Astrocyte (in vitro differentiated cells and primary cell): ENCODE measurements around the gene CCDC92B. TPM values are rescaled to one million over a fixed set of nuclear protein-coding genes. Genes with fewer than 3 reads are reported as not detected.

Experiments
- DNase-seq: peaks from one replicate; pipeline ENCODE4 v3.0.0-alpha.2; 2010; ENCODE audit warnings: low read depth
- FAIRE-seq: peaks from 2 replicates; lab custom pipeline; 2011; peaks lifted over from hg19 to GRCh38; lab: Jason Lieb, UNC
- H2AFZ ChIP-seq: 2 replicates; pipeline ENCODE4 v1.6.0; 2012; ENCODE audit warnings: low read depth, low read length, inconsistent platforms
- H3K27ac ChIP-seq: 2 replicates; pipeline ENCODE4 v1.5.1; 2011; ENCODE audit warnings: low read depth, low read length, inconsistent platforms
- H3K27me3 ChIP-seq: 2 replicates; pipeline ENCODE4 v1.6.0; 2011; ENCODE audit warnings: low read length, inconsistent platforms; ENCODE audit not compliant: insufficient read depth
- H3K36me3 ChIP-seq: 2 replicates; pipeline ENCODE4 v1.5.1; 2011; ENCODE audit warnings: low read length, inconsistent platforms; ENCODE audit not compliant: insufficient read depth
- H3K4me1 ChIP-seq: 2 replicates; pipeline ENCODE4 v1.5.1; 2011; ENCODE audit warnings: low read length, inconsistent platforms; ENCODE audit not compliant: insufficient read depth
- H3K4me2 ChIP-seq: 2 replicates; pipeline ENCODE4 v1.6.0; 2012; ENCODE audit warnings: low read length, inconsistent platforms
- H3K4me3 ChIP-seq: 2 replicates; pipeline ENCODE4 v1.5.1; 2011; ENCODE audit warnings: low read depth, mild to moderate bottlenecking, low read length, inconsistent platforms; ENCODE audit not compliant: insufficient read depth
- H3K79me2 ChIP-seq: 2 replicates; pipeline ENCODE4 v1.6.0; 2012; ENCODE audit warnings: mild to moderate bottlenecking, low read length, inconsistent platforms; ENCODE audit not compliant: insufficient read depth
- H3K9ac ChIP-seq: 2 replicates; pipeline ENCODE4 v1.6.0; 2012; ENCODE audit warnings: mild to moderate bottlenecking, low read length, inconsistent platforms
- H3K9me3 ChIP-seq: 2 replicates; pipeline ENCODE4 v1.5.1; 2012; ENCODE audit warnings: low read depth, mild to moderate bottlenecking, low read length, inconsistent platforms; ENCODE audit not compliant: insufficient read depth
- H4K20me1 ChIP-seq: 2 replicates; pipeline ENCODE4 v1.6.0; 2012; ENCODE audit warnings: low read length, inconsistent platforms; ENCODE audit not compliant: insufficient read depth
- H3K27ac Mint-ChIP-seq: one replicate; pipeline ENCODE4 v1.8.0; 2021; ENCODE audit warnings: mild to moderate bottlenecking, mixed read lengths; ENCODE audit not compliant: unreplicated experiment
- H3K27me3 Mint-ChIP-seq: one replicate; pipeline ENCODE4 v1.8.0; 2021; ENCODE audit warnings: low read depth, mixed read lengths; ENCODE audit not compliant: unreplicated experiment
- H3K36me3 Mint-ChIP-seq: one replicate; pipeline ENCODE4 v1.8.0; 2021; ENCODE audit warnings: low read depth, mixed read lengths; ENCODE audit not compliant: unreplicated experiment
- H3K4me1 Mint-ChIP-seq: one replicate; pipeline ENCODE4 v1.8.0; 2021; ENCODE audit warnings: low read depth, mixed read lengths; ENCODE audit not compliant: unreplicated experiment
- H3K4me3 Mint-ChIP-seq: one replicate; pipeline ENCODE4 v1.8.0; 2021; ENCODE audit warnings: mild to moderate bottlenecking, moderate library complexity, mixed read lengths; ENCODE audit not compliant: unreplicated experiment
- H3K9me3 Mint-ChIP-seq: one replicate; pipeline ENCODE4 v1.8.0; 2021; ENCODE audit warnings: mild to moderate bottlenecking, mixed read lengths; ENCODE audit not compliant: unreplicated experiment
- EZH2 ChIP-seq: IDR thresholded peaks from 2 replicates; pipeline ENCODE4 v1.6.1; 2012; ENCODE audit warnings: mild to moderate bottlenecking, low read length, inconsistent platforms; ENCODE audit not compliant: insufficient read depth
- total RNA-seq: library from RNA; stranded (reverse); gene quantifications from 2 replicates; pipeline ENCODE4 v1.2.1, GENCODE V29; 2021
- TF ChIP-seq, protein P1 (sequence below): IDR thresholded peaks from 2 replicates; pipeline ENCODE4 v1.5.1; 2011; ENCODE audit warnings: low read depth, mild to moderate bottlenecking, inconsistent platforms, low read length, moderate library complexity; ENCODE audit not compliant: insufficient read depth

Gene CCDC92B
- total RNA-seq, 1 donor from 2014 or later = 0.36 TPM

DNA sequence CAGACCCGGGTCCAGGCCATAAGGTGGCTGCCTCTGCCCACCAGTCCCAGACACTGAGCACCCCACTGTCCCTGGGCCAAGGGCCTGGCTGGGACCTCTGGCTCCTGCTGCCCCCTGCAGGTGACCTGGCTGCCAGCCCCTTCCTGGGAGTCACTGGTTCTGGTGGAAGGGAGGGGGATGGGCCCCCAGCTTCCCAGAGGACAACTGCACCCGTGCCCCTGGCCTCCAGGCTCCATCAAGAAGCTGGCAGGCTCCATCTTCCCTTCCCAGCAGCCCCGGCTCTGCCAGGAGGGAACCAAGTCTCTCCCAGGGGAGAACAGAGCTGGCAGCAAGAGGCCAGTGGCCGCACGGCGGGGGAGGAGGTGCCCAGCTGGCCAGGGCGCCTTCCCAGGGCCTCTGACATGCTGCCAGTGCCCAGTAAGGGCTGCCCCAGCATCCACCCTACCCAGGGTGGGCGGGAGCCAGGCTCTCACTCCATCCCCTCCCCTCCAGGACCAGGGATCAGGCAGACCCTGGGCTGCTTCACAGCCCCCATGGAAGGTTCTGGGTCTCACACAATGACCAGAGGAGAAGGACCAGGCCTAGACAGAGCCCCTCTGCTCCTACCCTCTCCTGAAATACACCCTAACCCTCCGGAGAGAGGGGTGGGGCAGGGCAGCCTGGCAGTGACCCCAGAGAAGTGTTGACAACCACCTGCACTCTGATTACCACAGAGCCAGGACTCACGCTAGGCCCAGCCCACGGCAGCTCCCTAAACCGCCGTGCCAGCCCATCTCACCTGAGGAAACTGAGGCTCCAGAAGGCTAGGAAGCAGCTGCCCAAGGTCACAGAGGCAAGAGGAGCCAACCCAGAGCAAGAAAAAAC lies 41.5 kb downstream of the CCDC92B start:
- H3K4me2 ChIP-seq = no peak overlapping the region
- H3K27ac ChIP-seq = no peak overlapping the region
- Mint-ChIP-seq H3K27ac (no peak overlapping the region), H3K4me3 (peak overlapping the region; percentile 14), H3K9me3 (no peaks in the 10 kb centered on the region), H3K4me1 (peaks cover 25% of the 10 kb centered on the region), H3K36me3 (peaks cover 5% of the 10 kb centered on the region), H3K27me3 (no peaks in the 10 kb centered on the region)
- H2AFZ ChIP-seq = no peak overlapping the region
- H4K20me1 ChIP-seq = peaks cover 76% of the 10 kb centered on the region
- TF ChIP-seq, protein P1, sequence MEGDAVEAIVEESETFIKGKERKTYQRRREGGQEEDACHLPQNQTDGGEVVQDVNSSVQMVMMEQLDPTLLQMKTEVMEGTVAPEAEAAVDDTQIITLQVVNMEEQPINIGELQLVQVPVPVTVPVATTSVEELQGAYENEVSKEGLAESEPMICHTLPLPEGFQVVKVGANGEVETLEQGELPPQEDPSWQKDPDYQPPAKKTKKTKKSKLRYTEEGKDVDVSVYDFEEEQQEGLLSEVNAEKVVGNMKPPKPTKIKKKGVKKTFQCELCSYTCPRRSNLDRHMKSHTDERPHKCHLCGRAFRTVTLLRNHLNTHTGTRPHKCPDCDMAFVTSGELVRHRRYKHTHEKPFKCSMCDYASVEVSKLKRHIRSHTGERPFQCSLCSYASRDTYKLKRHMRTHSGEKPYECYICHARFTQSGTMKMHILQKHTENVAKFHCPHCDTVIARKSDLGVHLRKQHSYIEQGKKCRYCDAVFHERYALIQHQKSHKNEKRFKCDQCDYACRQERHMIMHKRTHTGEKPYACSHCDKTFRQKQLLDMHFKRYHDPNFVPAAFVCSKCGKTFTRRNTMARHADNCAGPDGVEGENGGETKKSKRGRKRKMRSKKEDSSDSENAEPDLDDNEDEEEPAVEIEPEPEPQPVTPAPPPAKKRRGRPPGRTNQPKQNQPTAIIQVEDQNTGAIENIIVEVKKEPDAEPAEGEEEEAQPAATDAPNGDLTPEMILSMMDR = no peak
- no peak for TF ChIP-seq EZH2
- H3K9me3 ChIP-seq = no peaks in the 10 kb centered on the region
- no peaks in the 10 kb centered on the region for H3K36me3 ChIP-seq
- no peak for FAIRE-seq
- no peak overlapping the region for H3K9ac ChIP-seq
- no peaks in the 10 kb centered on the region for H3K27me3 ChIP-seq
- H3K4me3 ChIP-seq = no peak overlapping the region
- H3K4me1 ChIP-seq = peaks cover 32% of the 10 kb centered on the region
- no peak for DNase-seq
- H3K79me2 ChIP-seq = peaks cover 82% of the 10 kb centered on the region

DNA sequence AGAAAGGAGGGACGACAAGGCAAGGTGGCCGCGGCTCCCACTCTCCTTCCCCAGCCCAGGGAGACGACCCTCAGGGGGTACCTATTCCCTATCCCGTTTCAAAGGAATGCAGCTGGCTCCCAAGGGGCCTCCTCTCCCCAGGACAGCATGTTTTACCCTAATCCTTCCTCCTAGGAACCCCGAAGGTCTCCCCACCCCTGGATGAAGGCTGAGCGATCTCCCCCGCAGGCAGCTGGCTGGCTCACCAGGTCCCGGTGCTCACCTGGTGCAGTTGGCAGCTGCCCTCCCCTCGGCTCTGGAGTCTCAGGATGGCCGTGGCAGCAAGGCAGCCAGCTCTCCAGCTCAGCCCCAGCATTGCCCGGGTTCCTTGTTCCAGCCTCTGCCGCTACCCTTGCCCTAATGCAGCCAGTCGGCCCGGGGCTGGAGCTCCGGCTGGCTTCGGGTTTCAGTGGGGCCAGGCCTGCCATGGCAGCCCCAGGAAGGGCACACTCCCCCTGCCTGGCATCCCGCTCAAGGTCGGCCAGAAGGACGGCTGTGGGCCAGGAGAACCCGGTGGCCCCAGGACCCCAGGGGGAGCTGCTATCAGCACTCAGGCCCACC lies 42.4 kb downstream of the CCDC92B start:
- DNase-seq (no peak), FAIRE-seq (no peak)
- Histone ChIP-seq H3K4me1 (peaks cover 26% of the 10 kb centered on the region), H3K27me3 (no peaks in the 10 kb centered on the region), H3K9me3 (no peaks in the 10 kb centered on the region), H4K20me1 (peaks cover 81% of the 10 kb centered on the region), H3K4me3 (no peak overlapping the region), H3K27ac (no peak overlapping the region), H3K36me3 (peaks cover 5% of the 10 kb centered on the region), H3K79me2 (peaks cover 82% of the 10 kb centered on the region), H3K4me2 (no peak overlapping the region), H2AFZ (no peak overlapping the region), H3K9ac (no peak overlapping the region)
- Mint-ChIP-seq H3K27ac (peak overlapping the region; percentile 58), H3K27me3 (no peaks in the 10 kb centered on the region), H3K4me3 (no peak overlapping the region), H3K9me3 (no peaks in the 10 kb centered on the region), H3K4me1 (peaks cover 24% of the 10 kb centered on the region), H3K36me3 (peaks cover 3% of the 10 kb centered on the region)
- TF ChIP-seq EZH2 = no peak
- TF ChIP-seq, protein P1 = no peak
